Activated CD8-positive, alpha-beta T cell treated with anti-CD3 and anti-CD28 coated beads for 36 hours (primary cell): Measurements from ENCODE around the gene PTPRH. TPM values are rescaled to one million over a fixed set of nuclear protein-coding genes. Genes with fewer than 3 reads are reported as not detected.

ENCODE experiments used
- ATAC-seq: fragments of 200-7000 bp; cut with Tn5 transposase; one replicate; pipeline ENCODE4 v1.10.0; 2021; ENCODE audit warnings: mild to moderate bottlenecking, moderate library complexity
- CTCF ChIA-PET: fragments of 350-600 bp; sonication (Branson Sonifier 250); formaldehyde crosslinking; loops from one replicate; lab custom pipeline; 2021; ENCODE audit warnings: antibody characterized with exemption; lab: Charles Lee
- POLR2A ChIA-PET: fragments of 350-600 bp; sonication (Branson Sonifier 250); formaldehyde crosslinking; loops from one replicate; lab custom pipeline; 2021; ENCODE audit warnings: antibody characterized with exemption; lab: Charles Lee
- DNase-seq: peaks from one replicate; pipeline ENCODE4 v3.0.0-alpha.2; 2020
- H3K27ac Mint-ChIP-seq: one replicate; pipeline ENCODE4 v1.8.0; 2021; ENCODE audit warnings: mild to moderate bottlenecking, mixed read lengths
- H3K27me3 Mint-ChIP-seq: one replicate; pipeline ENCODE4 v1.8.0; 2021; ENCODE audit warnings: mixed read lengths
- H3K36me3 Mint-ChIP-seq: one replicate; pipeline ENCODE4 v1.8.0; 2021; ENCODE audit warnings: low read depth, mixed read lengths
- H3K4me1 Mint-ChIP-seq: one replicate; pipeline ENCODE4 v1.8.0; 2021; ENCODE audit warnings: low read depth, mixed read lengths
- H3K4me3 Mint-ChIP-seq: one replicate; pipeline ENCODE4 v1.8.0; 2021; ENCODE audit warnings: mild to moderate bottlenecking, moderate library complexity, mixed read lengths
- H3K9me3 Mint-ChIP-seq: one replicate; pipeline ENCODE4 v1.8.0; 2021; ENCODE audit warnings: mixed read lengths
- CTCF ChIP-seq: fragments of 200-600 bp; IDR thresholded peaks from one replicate; pipeline ENCODE4 v1.8.0; 2022; ENCODE audit warnings: antibody characterized with exemption, mild to moderate bottlenecking
- intact Hi-C: fragments of 100-400 bp; cut with micrococcal nuclease; formaldehyde crosslinking; loops from one replicate; pipeline ENCODE4 v1.10.0; 2022
- total RNA-seq, 2 experiments: library from RNA; stranded (reverse); gene quantifications; one replicate each; pipeline ENCODE4 v1.2.3, GENCODE V29; 2021

PTPRH gene
- total RNA-seq, 2 experiments from 2014 or later: not detected

- Mint-ChIP-seq H3K4me1 (peaks cover 42% of the 10 kb centered on the region), H3K9me3 (no peaks in the 10 kb centered on the region), H3K4me3 (no peak overlapping the region), H3K27me3 (no peaks in the 10 kb centered on the region), H3K36me3 (peaks cover 40% of the 10 kb centered on the region), H3K27ac (peak overlapping the region; percentile 59)
- TF ChIP-seq CTCF: no peak
- DNase-seq (no peak), ATAC-seq (no peak)
- CTCF ChIA-PET: no interaction called here
- intact Hi-C loops: no loop called here
- POLR2A ChIA-PET: interaction anchor here (0.7 to 2.9 kb wide), 5 partner anchors 9 to 136 kb away, joined by 3 to 15 read pairs (median 6); partner anchors contain the start of genes PPP6R1 and TMEM238
Measured at GRCh38 chr19:55248704-55249103, 39.4 kb upstream of the PTPRH start.

DNA sequence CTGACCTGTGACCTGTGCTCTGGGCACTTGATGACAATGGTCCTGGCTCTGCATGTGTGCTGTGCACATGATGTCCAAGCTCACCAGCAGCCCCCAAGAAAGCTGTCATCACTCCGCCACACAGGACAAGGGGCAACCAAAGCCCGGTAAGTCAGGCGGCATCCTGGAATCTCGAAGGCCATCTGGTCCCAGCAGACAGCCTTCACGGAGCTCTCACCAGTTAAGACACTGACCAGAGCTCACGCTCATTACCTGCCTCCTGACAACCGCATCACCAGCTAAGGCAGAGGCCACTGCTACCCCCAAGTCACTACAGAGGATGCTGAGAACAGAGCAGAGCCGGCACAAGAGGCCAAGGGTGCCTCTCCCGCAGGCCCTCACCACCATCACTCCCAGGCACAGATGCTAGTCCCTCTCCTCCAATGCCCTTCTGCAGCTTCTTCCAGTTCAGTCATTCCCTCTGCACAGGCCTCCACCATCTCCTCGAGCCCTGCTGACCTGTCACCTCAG lies 38.9 kb upstream of the PTPRH start:
- H3K9me3 Mint-ChIP-seq: no peaks in the 10 kb centered on the region
- H3K4me3 Mint-ChIP-seq: no peak overlapping the region
- no peaks in the 10 kb centered on the region for H3K27me3 Mint-ChIP-seq
- ATAC-seq (no peak), DNase-seq (no peak)
- TF ChIP-seq CTCF: no peak
- intact Hi-C loops: no loop called here
- peak overlapping the region; percentile 42 for H3K27ac Mint-ChIP-seq
- CTCF ChIA-PET: no interaction called here
- H3K4me1 Mint-ChIP-seq: peaks cover 38% of the 10 kb centered on the region
- POLR2A ChIA-PET: interaction anchor here (0.7 to 1.8 kb wide), 4 partner anchors 9 to 136 kb away, joined by 3 to 8 read pairs (median 4); partner anchors contain the start of genes PPP6R1 and TMEM238
- H3K36me3 Mint-ChIP-seq: peaks cover 36% of the 10 kb centered on the region

GRCh38 chr19:55247621-55248099 lies 38.4 kb upstream of the PTPRH start:
- no peaks in the 10 kb centered on the region for H3K27me3 Mint-ChIP-seq
- DNase-seq (no peak), ATAC-seq (no peak)
- ChIA-PET CTCF (no interaction called here), POLR2A (interaction anchor here (1.1 to 1.8 kb wide), 3 partner anchors 10 to 27 kb away, joined by 3 to 8 read pairs (median 6); partner anchors contain the start of gene PPP6R1)
- peaks cover 37% of the 10 kb centered on the region for H3K36me3 Mint-ChIP-seq
- H3K4me1 Mint-ChIP-seq: peaks cover 34% of the 10 kb centered on the region
- no peaks in the 10 kb centered on the region for H3K9me3 Mint-ChIP-seq
- intact Hi-C loops: no loop called here
- H3K27ac Mint-ChIP-seq: no peak overlapping the region
- TF ChIP-seq CTCF: no peak
- no peak overlapping the region for H3K4me3 Mint-ChIP-seq

DNA sequence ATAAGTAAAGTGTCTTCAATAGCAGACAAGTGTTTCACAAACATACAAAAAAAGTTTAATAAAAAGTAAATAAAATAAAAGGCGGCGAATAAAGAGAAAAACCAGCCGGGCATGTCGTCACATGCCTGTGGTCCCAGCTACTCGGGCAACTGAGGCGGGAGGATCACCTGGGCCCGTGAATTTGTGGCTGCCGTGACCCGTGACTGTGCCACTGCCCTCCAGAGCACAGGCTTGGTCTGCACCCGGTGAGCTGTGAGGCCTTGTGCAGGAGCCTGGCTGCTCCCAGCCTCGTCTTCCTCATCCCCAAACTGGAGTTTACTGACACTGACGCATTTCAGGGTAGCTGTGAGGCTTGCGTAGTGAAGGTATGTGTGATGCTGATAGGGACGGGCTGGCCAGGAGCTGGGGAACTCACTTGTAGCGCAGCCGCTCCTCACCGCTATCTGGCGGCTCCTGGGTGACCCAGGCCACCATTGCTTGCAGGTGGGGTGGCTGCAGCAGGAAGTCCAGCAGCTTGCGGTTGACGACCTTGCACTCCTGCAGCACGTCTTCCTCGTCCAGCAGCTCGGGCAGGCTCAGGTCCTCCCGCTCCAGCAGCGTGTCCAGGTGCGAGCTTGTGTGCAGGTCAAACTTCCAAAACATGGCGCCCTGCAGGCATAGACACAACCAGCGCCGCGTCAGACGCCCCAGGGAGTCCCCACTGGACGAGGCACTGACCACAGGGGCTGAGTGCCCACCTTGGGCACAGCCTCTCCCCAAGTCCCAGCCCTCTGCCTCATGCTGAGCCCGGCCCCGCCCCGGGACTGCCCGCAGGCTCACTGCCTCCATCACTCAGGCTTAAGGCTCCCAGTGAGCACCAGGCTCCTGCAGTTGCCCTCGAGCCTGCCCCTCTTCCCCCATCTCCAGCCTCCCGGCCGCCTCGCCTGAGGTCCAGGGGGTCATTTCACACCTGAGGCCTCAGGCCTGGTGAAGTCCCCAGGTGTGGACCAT lies 37.5 kb upstream of the PTPRH start:
- no peak for TF ChIP-seq CTCF
- intact Hi-C loops: no loop called here
- ATAC-seq: no peak
- Mint-ChIP-seq H3K27ac (no peak overlapping the region), H3K4me3 (no peak overlapping the region), H3K4me1 (peaks cover 27% of the 10 kb centered on the region), H3K27me3 (no peaks in the 10 kb centered on the region), H3K9me3 (no peaks in the 10 kb centered on the region), H3K36me3 (peaks cover 36% of the 10 kb centered on the region)
- ChIA-PET POLR2A (interaction anchor here (0.8 to 1.8 kb wide), 4 partner anchors 9 to 30 kb away, joined by 3 to 8 read pairs (median 4); partner anchors contain the start of gene PPP6R1), CTCF (no interaction called here)
- DNase-seq: no peak
